WTC11 (cell line): ENCODE measurements around the gene NKX2-1.

Experiments
- CTCF ChIP-seq: fragments of 200-600 bp; IDR thresholded peaks from 2 replicates; pipeline ENCODE4 v1.8.0; 2022; ENCODE audit warnings: antibody characterized with exemption
- E2F4 ChIP-seq: sonication (generic); formaldehyde crosslinking; IDR thresholded peaks from 2 replicates; pipeline ENCODE4 v1.8.1; 2022; ENCODE audit warnings: low read depth, mild to moderate bottlenecking, moderate library complexity, missing genetic modification reagents, borderline replicate concordance
- TF ChIP-seq, protein P1 (sequence below): sonication (generic); formaldehyde crosslinking; IDR thresholded peaks from 2 replicates; pipeline ENCODE4 v1.8.0; 2022; ENCODE audit warnings: mild to moderate bottlenecking, missing genetic modification reagents
- TF ChIP-seq, protein P2 (sequence below): sonication (generic); formaldehyde crosslinking; conservative IDR thresholded peaks from 2 replicates; pipeline ENCODE4 v1.8.1; 2022; ENCODE audit warnings: mild to moderate bottlenecking, missing genetic modification reagents

DNA sequence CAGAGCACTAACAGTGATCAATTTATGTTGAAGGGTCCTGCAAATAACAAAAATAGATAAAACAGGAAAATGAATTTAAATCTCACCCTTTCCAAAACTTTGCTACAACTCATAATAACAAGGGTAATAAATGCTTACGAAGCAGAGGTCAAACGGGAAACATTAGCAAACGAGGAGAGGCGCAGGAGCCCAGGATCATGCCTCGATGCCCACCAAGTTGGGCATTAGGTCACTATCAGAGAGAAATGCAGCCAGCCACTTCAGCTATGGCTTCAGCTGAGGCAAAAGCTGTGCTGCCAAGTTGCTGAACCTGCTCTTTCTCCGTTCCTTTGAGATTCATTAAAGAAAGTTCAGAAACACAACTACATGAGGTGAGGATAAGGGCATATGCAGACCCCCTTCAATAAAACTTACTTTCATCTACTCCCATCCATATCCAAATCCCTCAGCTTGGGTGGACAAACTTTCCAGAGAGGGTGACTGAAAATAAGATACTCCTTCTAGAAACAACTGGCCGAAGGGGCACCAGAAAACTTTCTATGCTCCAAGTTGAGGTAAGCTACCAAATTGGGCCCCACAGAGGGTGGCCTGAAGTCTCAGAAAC is 7.9 kb downstream of the NKX2-1 start:
- TF ChIP-seq CTCF (no peak), E2F4 (no peak)
- TF ChIP-seq, protein P1, sequence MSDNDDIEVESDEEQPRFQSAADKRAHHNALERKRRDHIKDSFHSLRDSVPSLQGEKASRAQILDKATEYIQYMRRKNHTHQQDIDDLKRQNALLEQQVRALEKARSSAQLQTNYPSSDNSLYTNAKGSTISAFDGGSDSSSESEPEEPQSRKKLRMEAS (CRISPR knock-in tag): no peak
- TF ChIP-seq, protein P2, sequence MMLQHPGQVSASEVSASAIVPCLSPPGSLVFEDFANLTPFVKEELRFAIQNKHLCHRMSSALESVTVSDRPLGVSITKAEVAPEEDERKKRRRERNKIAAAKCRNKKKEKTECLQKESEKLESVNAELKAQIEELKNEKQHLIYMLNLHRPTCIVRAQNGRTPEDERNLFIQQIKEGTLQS (CRISPR knock-in tag): no peak
